Gastroesophageal sphincter (tissue), 4 donors: Measurements from ENCODE around the gene RMI1. TPM values are rescaled to one million over a fixed set of nuclear protein-coding genes. Genes with fewer than 3 reads are reported as not detected.

ENCODE experiments used
- ATAC-seq: fragments of 150-250 bp; one replicate; pipeline ENCODE4 v1.9.1; 2016; ENCODE audit warnings: mild to moderate bottlenecking, moderate library complexity
- H3K27ac ChIP-seq, 4 donors: fragments of 200-600 bp; sonication (generic) in 3 of 4; 1 replicate in 3 of 4; 2 replicates in 1 of 4; pipeline ENCODE4 v1.5.1; 2016 to 2019
- H3K27me3 ChIP-seq: fragments of 200-600 bp; sonication (generic); one replicate; pipeline ENCODE4 v1.5.1; 2019
- H3K36me3 ChIP-seq, 2 donors: fragments of 200-600 bp; sonication (generic); one replicate each; pipeline ENCODE4 v1.5.1; 2019; ENCODE audit warnings: control low read depth in 1 of 2
- H3K4me1 ChIP-seq, 3 donors: fragments of 200-600 bp; sonication (generic); 1 replicate in 2 of 3; 2 replicates in 1 of 3; pipeline ENCODE4 v1.5.1; 2016 to 2019; ENCODE audit warnings: control low read depth in 2 of 3
- H3K4me3 ChIP-seq, 2 donors: fragments of 200-600 bp; sonication (generic); one replicate each; pipeline ENCODE4 v1.5.1; 2019; ENCODE audit warnings: mild to moderate bottlenecking in 1 of 2, moderate library complexity in 1 of 2
- H3K9me3 ChIP-seq, 3 donors: fragments of 200-600 bp; sonication (generic); one replicate each; pipeline ENCODE4 v1.5.1; 2017 to 2019; ENCODE audit warnings: control low read depth in 2 of 3
- EP300 ChIP-seq: sonication (generic); formaldehyde crosslinking; IDR thresholded peaks from one replicate; pipeline ENCODE4 v1.6.1; 2017; ENCODE audit warnings: antibody characterized with exemption, mild to moderate bottlenecking
- POLR2A ChIP-seq, 2 donors: fragments of 450-650 bp; IDR thresholded peaks; one replicate each; pipeline ENCODE4 v1.6.1; 2017; ENCODE audit warnings: antibody characterized with exemption in 2 of 2, mild to moderate bottlenecking in 2 of 2, moderate library complexity in 1 of 2
- POLR2AphosphoS5 ChIP-seq: sonication (generic); formaldehyde crosslinking; IDR thresholded peaks from one replicate; pipeline ENCODE4 v1.6.1; 2017; ENCODE audit warnings: antibody characterized with exemption
- WGBS, 2 donors: methylation state at CpG; one replicate each; pipeline ENCODE4 v1.1.5; 2018; ENCODE audit warnings: low coverage in 1 of 2; 5-methylcytosine and 5-hydroxymethylcytosine counted together
- total RNA-seq, 4 donors: library from RNA; depleted of rRNA; stranded (reverse); fragments of >200 nt; gene quantifications; one replicate each; pipeline ENCODE4 v1.1.0, GENCODE V29; 2016
- TF ChIP-seq, protein P1 (sequence below), 4 experiments: fragments of 200-600 bp in 2 of 4; fragments of 450-650 bp in 2 of 4; sonication (generic) in 1 of 4; IDR thresholded peaks; one replicate each; pipeline ENCODE4 v1.5.1; 2017 to 2019; ENCODE audit warnings: antibody characterized with exemption in 4 of 4, mild to moderate bottlenecking in 2 of 4, moderate library complexity in 2 of 4

RMI1 gene
- total RNA-seq, 4 donors from 2014 or later = 2.8 to 17.6 (median 4.5) TPM

- peaks cover 0 to 15% (median 0%) of the 10 kb centered on the region in 3 donors for H3K4me1 ChIP-seq
- WGBS, 2 donors = 83 to 86% methylated on average over 2 of the region's 2 CpGs
- H3K27ac ChIP-seq = no peak overlapping the region
- ATAC-seq = no peak
- H3K9me3 ChIP-seq = no peaks in the 10 kb centered on the region
- no peaks in the 10 kb centered on the region for H3K27me3 ChIP-seq
- peaks cover 0 to 23% of the 10 kb centered on the region in 2 donors for H3K36me3 ChIP-seq
- no peak overlapping the region for H3K4me3 ChIP-seq
- TF ChIP-seq EP300 (no peak), POLR2A (IDR thresholded peaks at IDR 0.05) (no peak), POLR2AphosphoS5 (no peak)
- TF ChIP-seq, protein P1, sequence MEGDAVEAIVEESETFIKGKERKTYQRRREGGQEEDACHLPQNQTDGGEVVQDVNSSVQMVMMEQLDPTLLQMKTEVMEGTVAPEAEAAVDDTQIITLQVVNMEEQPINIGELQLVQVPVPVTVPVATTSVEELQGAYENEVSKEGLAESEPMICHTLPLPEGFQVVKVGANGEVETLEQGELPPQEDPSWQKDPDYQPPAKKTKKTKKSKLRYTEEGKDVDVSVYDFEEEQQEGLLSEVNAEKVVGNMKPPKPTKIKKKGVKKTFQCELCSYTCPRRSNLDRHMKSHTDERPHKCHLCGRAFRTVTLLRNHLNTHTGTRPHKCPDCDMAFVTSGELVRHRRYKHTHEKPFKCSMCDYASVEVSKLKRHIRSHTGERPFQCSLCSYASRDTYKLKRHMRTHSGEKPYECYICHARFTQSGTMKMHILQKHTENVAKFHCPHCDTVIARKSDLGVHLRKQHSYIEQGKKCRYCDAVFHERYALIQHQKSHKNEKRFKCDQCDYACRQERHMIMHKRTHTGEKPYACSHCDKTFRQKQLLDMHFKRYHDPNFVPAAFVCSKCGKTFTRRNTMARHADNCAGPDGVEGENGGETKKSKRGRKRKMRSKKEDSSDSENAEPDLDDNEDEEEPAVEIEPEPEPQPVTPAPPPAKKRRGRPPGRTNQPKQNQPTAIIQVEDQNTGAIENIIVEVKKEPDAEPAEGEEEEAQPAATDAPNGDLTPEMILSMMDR (IDR thresholded peaks at IDR 0.05) = no peak
Measured at GRCh38 chr9:84001621-84002020, 21.0 kb downstream of the RMI1 start.

DNA sequence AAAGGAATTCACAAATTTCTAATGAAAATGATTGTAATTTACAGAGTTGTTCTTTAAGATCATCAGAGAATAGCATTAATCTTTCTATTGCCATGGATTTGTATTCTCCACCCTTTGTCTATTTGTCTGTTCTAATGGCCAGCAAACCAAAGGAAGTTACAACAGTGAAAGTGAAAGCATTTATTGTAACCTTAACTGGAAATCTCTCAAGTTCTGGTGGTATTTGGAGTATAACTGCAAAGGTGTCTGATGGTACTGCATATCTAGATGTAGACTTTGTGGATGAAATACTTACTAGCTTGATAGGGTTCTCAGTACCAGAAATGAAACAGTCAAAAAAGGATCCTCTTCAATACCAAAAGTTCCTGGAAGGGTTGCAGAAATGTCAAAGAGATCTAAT lies 21.7 kb downstream of the RMI1 start:
- H3K4me3 ChIP-seq = no peak overlapping the region
- H3K36me3 ChIP-seq = peaks cover 0 to 23% of the 10 kb centered on the region in 2 donors
- H3K4me1 ChIP-seq = peaks cover 0 to 15% (median 0%) of the 10 kb centered on the region in 3 donors
- no peaks in the 10 kb centered on the region for H3K9me3 ChIP-seq
- no peak overlapping the region for H3K27ac ChIP-seq
- no peaks in the 10 kb centered on the region for H3K27me3 ChIP-seq
- no peak for TF ChIP-seq POLR2AphosphoS5
- TF ChIP-seq, protein P1 (IDR thresholded peaks at IDR 0.05) = no peak
- TF ChIP-seq EP300 = no peak
- TF ChIP-seq POLR2A (IDR thresholded peaks at IDR 0.05) = no peak
- ATAC-seq = no peak

- no peak for TF ChIP-seq EP300
- TF ChIP-seq, protein P1 (IDR thresholded peaks at IDR 0.05) = no peak
- TF ChIP-seq POLR2AphosphoS5 = no peak
- TF ChIP-seq POLR2A (IDR thresholded peaks at IDR 0.05) = no peak
- Histone ChIP-seq H3K27me3 (no peaks in the 10 kb centered on the region), H3K9me3 (no peaks in the 10 kb centered on the region), H3K4me3 (no peak overlapping the region), H3K27ac (no peak overlapping the region), H3K36me3 (peaks cover 0 to 23% of the 10 kb centered on the region in 2 donors), H3K4me1 (peaks cover 0 to 15% (median 0%) of the 10 kb centered on the region in 3 donors)
- 94 to 100% methylated on average over 3 of the region's 3 CpGs for WGBS, 2 donors
- ATAC-seq = no peak
Measured at GRCh38 chr9:84003246-84003645, 22.6 kb downstream of the RMI1 start.

DNA sequence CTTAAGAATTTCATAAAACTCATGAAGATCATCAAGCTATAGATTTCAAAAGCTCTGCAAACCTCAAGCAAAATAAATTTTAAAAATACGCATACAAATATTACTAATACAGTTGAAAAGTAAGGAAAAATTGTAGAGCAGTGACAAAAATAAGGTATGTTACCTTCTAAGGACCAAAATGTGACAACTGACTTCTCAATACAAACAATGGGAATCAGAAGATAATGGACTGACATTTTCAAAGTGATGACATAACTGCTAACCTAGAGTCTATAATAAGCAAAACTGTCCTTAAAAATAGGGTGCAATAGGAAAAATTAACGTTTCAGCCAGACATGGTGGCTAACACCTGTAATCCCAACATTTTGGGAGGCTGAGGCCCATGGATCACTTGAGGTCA lies 27.1 kb downstream of the RMI1 start:
- Histone ChIP-seq H3K4me1 (no peaks in the 10 kb centered on the region), H3K9me3 (no peaks in the 10 kb centered on the region), H3K27ac (no peak overlapping the region), H3K27me3 (no peaks in the 10 kb centered on the region), H3K36me3 (no peaks in the 10 kb centered on the region), H3K4me3 (no peak overlapping the region)
- WGBS, 2 donors = 94 to 100% methylated on average over 2 of the region's 2 CpGs
- no peak for ATAC-seq
- TF ChIP-seq POLR2AphosphoS5 (no peak), POLR2A (IDR thresholded peaks at IDR 0.05) (no peak), EP300 (no peak)
- TF ChIP-seq, protein P1 (IDR thresholded peaks at IDR 0.05) = no peak

DNA sequence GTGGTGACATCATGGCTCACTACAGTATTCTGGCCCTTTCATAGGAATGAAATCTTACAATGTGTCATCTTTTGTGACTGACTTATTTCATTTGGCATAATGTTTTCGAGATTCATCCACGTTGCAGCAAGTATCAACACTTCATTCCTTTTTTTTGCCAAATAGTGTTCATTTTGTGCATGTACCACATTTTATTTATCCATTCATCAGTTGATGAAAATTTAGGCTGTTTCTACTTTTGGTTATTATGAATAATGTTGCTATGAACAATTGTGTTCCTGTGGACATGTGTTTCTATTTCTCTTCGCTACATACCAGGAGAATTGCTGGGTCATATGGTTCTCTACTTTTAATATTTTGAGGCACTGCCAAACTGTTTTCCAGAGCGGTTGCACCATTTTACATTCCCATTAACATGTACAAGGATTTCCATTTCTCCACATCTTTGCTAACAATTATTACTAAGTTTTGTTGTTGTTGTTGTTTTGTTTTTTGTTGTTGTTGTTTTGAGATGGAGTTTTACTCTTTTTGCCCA lies 43.5 kb downstream of the RMI1 start:
- no peak for ATAC-seq
- H3K27me3 ChIP-seq = no peaks in the 10 kb centered on the region
- no peaks in the 10 kb centered on the region for H3K4me1 ChIP-seq
- WGBS, 2 donors = 71 to 83% methylated on average over 4 of the region's 4 CpGs
- no peaks in the 10 kb centered on the region for H3K9me3 ChIP-seq
- no peak overlapping the region for H3K4me3 ChIP-seq
- no peak overlapping the region for H3K27ac ChIP-seq
- TF ChIP-seq, protein P1 (IDR thresholded peaks at IDR 0.05) = no peak
- no peak for TF ChIP-seq EP300
- no peak for TF ChIP-seq POLR2A (IDR thresholded peaks at IDR 0.05)
- no peak for TF ChIP-seq POLR2AphosphoS5
- H3K36me3 ChIP-seq = no peaks in the 10 kb centered on the region
